ENCODE measurements around the gene FTCDNL1. TPM values are rescaled to one million over a fixed set of nuclear protein-coding genes. Genes with fewer than 3 reads are reported as not detected.
A peak's percentile ranks its signal among the peaks of the same experiment; 100 is the strongest.

FTCDNL1 gene
- total RNA-seq, 1 donor from 2014 or later = 3.3 TPM

DNA sequence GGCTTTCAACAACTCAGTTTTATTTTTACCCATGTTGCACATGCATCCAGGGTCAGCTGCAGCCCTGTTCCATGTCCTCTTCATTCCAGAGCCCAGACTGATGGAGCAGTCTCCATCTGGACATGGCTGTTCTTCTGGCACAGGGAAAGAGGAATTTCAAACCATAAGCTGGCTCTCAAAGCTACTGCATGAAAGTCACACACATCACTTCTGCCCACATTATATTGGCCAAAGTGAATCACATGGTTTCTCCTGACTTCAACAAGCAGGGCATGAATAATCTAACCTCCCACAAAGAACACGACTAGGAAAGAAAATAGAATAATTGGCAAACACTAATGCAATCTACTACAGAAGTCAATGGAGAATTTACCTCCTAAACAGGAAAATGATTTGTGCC, 94.2 kb downstream of the FTCDNL1 start:
- ATAC-seq (ENCODE audit: poor library complexity) (no peak), DNase-seq (no peak)
- intact Hi-C loops (cut with DNase I) = no loop called here

DNA sequence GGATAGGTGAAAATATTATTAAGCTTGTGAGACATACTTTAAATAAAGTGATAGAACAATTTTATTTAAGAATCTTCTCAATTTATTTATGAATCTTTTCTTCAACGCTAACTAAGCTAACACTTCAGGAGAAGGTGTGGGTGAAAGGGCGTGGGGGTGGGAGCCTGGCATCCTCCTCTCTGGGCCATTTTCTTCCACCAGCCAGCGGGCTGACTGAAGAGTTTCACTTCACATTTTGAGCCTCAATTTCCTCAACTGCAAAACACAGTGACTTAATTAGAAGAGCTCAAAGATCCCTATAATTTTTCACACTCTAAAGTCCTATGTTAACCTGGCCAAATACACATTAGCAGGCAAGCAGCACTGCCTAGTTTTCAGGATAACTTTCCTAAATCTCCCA, 94.8 kb downstream of the FTCDNL1 start:
- ATAC-seq (ENCODE audit: poor library complexity) = no peak
- intact Hi-C loops (cut with DNase I) = no loop called here
- DNase-seq = no peak

DNA sequence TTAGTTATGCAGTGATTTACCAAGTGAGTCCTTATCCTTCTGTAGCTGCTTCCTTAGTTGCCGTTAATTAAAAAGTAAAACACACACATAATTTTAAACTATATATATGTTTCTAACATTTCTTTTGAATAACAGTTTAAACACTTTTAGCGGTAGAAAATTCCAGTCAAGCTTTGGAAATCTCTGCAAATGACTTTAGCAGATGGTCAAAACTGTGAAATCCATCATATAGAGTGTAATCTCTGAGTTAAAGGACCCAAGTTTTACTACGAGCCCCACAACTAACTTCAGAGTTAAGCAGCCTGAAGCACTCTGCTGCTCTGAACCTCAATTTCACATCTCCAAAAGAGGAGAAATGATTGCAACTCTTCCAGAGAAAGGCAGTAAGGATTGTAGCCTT, 96.2 kb downstream of the FTCDNL1 start:
- DNase-seq (no peak), ATAC-seq (ENCODE audit: poor library complexity) (no peak)
- intact Hi-C loops (cut with DNase I) = no loop called here

DNA sequence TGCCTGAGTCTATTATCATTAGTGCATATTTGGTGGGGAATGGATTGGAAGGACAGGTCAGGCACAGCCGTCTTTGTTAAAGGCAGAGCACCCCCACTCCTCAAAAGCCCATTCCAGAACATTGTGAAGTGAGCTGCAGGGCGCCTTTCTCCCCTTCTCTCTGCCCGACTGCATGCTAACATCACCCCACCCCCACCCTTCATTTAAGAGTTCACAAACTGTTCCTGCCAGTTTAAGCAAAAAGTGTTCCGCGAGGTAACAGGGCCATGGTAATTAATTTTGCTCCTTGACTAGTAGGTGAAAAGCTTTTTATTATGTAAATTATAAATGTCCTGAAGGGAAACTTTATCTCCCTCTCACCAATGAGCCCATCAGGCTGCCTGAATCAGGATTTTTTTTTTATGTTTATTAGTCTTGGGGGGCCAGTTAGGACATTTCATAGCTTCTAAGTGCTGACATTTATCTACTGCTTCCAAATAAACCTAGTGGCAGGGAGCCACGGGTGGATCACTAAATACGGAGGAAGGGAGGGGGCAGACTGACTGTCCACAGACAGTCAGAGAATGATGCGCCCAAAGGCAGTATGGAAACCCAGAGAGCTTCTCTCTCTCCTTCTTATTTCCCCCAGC, 99.4 kb downstream of the FTCDNL1 start:
- intact Hi-C loops (cut with DNase I) = no loop called here
- no peak for ATAC-seq (ENCODE audit: poor library complexity)
- no peak for DNase-seq

DNA sequence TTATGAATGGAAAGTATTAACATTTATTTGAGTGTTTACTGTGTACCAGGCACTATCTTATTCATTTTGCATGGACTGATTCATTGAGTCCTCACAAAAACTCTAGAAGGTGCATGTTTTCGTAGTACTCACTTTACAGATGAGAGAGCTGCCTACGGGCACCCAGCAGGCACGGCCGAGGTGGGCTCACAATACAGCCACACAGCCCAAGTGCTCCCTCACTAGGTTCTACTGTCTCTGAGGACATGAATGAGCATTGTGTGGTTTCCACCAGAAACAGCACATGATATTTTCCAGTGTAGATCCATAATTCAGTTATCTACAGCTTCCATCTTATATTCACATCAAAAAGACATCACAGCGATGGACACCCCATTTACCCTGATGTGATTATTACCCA, 101.4 kb downstream of the FTCDNL1 start:
- no peak for DNase-seq
- intact Hi-C loops (cut with DNase I) = no loop called here
- ATAC-seq (ENCODE audit: poor library complexity) = no peak

DNA sequence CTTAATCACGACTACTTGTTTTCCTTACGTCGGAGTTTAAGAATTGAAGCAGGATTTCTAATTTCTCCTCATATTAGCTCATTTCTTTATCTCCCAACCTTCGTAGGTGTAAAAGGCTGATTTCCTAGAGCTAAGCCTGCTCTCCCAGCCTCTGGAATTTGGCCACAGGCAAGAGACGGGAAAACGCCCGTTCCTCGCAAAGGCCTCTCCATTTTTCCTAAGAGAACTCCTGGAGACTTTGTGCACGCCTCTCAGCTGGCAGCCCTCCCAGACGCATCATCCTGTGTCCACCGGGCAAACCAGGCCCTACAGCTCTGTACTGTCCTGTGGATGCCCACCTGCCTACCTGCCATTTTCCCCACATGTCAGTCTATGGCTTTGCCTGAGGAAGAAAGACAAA, 106.3 kb downstream of the FTCDNL1 start:
- DNase-seq (no peak), ATAC-seq (ENCODE audit: poor library complexity) (no peak)
- intact Hi-C loops (cut with DNase I) = no loop called here

DNA sequence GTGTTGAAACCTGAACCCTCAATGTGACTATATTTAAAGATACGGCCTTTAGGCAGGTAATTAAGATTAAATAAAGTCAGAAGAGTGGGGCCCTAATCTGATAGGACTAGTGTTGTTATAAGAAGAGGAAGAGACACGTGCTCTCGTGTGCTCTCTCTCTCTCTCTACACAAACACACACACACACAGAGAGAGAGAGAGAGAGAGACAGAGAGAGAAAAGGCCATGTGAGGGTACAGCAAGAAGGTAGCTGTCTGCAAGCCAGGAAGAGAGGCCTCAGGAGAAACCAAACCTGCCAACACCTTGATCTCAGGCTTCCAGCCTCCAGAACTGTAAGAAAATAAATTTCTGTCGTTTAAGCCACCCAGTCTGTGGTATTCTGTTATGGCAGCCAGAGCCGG, 106.7 kb downstream of the FTCDNL1 start:
- intact Hi-C loops (cut with DNase I) = no loop called here
- no peak for DNase-seq
- no peak for ATAC-seq (ENCODE audit: poor library complexity)

DNA sequence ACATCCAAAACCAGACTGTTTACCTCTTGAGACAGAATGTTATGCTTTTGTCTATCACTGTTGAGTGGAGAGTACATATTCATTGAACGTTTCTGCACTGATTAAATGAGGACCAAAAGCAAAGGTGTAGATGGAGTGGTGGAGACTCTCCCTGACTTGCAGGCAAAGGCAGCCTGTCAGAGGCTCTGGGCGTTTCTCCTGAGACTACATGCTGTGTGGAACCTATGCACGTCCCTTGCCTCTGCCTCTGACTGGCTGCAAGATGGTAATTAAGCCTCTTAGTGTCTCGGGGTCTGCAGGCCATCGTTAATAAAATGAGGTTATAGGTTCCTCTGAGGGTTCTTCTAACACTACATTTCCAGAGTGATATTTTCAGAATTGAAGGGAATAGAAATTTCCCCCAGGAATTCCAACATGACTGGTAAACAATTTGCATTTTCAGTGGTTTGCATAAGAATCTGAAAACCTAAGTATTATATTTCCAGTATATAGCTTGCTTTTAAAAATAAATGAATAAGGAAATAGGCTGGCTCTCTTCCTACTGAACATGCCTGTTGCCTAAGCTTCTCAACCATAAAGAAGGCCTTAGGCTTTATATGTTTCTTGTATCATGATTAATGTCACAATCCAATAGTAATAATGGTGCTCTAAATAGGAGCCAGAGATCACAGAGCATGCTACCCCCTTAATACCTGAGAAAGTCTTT, 107.4 kb downstream of the FTCDNL1 start:
- intact Hi-C loops (cut with DNase I) = no loop called here
- no peak for ATAC-seq (ENCODE audit: poor library complexity)
- no peak for DNase-seq

DNA sequence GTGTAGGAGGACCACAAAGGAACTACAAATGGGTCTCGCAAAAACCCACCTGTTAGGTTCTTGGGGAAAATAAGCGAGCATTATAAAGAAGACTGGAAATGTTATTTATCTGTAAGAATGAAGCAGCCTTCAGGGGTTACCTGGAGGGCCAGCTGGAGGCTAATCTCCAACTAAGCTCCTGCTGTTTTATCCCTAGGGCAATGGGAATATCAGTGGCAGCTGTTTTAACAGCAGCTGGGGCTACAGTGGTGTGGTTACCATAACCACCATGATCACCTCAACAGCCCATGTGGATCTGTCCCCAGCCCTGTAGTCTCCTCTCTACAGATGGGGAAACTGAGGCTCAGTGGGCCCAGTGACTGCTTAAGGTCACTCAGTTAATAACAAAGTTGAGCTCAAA, 108.1 kb downstream of the FTCDNL1 start:
- ATAC-seq (ENCODE audit: poor library complexity) (no peak), DNase-seq (no peak)
- intact Hi-C loops (cut with DNase I) = no loop called here

DNA sequence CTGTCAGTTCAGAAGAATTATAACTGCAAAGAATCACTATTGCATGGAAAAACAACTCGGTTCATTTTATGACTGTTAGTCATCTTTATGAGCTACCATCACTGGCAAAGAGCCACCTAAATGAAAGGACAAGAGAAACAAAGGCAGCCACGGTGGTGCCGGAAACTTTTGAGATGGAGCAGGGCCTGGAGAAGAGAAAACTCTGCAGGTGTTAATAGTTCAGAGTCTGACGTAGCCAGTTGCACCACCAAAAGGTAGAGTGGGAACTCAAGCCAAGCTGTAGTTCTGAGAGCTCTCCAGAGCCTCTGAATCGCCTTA, 110.9 kb downstream of the FTCDNL1 start:
- intact Hi-C loops (cut with DNase I) = no loop called here
- ATAC-seq (ENCODE audit: poor library complexity) (no peak), DNase-seq (no peak)

DNA sequence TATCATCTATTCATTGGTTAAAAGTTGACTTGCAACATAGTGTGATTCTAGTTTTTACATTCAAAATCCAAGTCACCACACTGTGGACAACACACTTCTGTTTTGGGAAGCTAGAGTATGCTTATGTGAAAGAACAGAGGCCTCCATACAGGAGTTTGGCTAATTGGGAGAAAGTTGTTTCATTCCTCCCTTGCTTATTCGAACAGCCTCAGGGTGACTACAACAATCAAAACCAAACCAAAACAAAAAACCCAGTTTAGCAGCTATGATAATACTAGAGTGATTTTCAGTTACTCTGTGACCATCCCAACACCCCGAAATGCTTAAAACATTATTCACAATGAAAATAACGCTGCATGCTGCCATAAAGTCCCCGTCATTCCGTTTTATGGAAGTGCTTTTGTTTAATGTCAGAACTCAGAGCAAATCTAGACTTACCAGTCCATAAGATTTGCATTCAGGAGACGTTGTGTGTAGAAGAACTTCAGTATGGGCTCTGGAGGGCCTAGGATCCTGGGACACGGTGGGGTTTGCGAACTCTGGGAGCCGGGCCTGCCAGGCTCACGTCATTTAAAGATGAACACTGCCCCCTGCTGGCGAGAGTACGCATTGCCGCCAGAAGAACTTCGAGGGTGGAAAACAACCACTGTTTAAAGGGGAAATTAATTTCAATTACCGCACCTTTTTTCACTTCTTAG, 111.4 kb downstream of the FTCDNL1 start:
- peak; percentile 71 for ATAC-seq (ENCODE audit: poor library complexity)
- intact Hi-C loops (cut with DNase I) = loop anchor here (5.0 kb wide), 1 partner anchor 1427 kb away; no protein-coding TSS in a partner anchor
- peak; percentile 80 for DNase-seq

DNA sequence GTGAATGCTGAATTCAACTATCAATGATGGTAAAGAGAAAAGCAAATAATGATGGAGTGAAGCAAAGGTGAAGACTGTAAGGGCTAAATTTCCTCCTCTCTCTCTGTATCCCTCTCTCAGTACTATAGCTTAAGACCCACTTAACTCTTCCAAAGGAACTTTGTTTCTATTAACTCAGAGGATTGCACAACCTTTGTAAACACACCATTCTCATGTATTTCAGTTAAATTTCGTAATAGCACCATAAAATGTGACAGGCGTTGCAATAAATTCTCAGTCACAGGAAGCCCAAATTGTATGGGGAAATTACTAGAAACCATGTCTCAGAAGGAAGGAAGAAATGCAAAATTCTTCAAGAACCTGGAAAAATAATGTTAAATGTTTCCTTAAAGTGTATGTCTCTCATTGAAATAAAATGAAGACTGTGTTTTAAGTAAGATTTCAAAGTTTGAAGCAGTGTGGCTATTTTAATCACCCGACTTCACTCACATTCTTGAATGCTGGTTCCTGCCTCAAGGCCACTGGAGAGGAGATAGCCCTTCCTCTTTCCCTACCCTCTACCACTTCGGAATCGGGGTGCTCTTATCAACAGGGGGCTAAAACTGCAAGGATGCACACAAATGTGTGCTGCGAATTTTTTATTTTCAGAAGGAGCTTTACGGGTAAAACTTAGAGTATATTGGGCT, 112.1 kb downstream of the FTCDNL1 start:
- DNase-seq (no peak), ATAC-seq (ENCODE audit: poor library complexity) (peak; percentile 39)
- intact Hi-C loops (cut with DNase I) = loop anchor here (5.0 kb wide), 1 partner anchor 1427 kb away; no protein-coding TSS in a partner anchor

DNA sequence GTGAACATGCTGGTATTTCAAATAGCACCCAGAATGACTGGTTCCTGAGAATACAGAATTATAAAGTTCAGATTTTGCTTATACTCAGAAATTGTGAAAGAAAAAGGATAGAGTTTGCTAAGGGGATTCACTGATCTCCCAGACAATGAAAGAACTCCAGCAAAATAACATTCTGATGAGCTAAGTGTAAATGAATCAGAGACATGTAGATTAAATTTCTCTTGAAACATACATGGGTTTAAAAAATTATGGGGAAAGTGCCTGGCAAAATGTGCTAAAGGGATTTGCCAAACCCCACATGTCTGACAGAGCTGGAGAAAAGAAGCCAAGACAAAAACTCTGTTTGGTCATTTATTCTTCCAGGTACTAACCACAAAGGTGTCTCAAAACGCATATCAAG, 116.3 kb downstream of the FTCDNL1 start:
- ATAC-seq (ENCODE audit: poor library complexity) (no peak), DNase-seq (no peak)
- intact Hi-C loops (cut with DNase I) = loop anchor here (5.0 kb wide), 1 partner anchor 1422 kb away; no protein-coding TSS in a partner anchor

DNA sequence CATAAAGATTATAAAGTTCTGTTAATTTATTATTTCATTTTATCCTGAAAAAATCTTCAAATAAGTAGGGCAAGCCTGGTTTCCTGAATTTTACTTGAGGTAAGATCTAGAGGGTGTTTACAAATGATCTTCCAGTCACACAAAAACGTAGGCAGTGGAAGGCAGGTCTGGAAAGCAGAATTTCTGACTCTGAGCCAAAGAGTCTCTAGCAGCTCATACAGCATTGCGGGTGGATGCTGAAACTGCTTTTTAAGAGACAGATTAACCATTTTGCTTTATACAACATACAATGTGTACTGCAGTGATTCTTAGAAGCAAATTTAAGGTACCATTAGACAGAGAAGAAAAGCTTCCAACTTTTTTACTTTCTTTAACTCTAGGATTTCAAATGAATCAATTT, 117.0 kb downstream of the FTCDNL1 start:
- intact Hi-C loops (cut with DNase I) = no loop called here
- DNase-seq = no peak
- ATAC-seq (ENCODE audit: poor library complexity) = no peak

DNA sequence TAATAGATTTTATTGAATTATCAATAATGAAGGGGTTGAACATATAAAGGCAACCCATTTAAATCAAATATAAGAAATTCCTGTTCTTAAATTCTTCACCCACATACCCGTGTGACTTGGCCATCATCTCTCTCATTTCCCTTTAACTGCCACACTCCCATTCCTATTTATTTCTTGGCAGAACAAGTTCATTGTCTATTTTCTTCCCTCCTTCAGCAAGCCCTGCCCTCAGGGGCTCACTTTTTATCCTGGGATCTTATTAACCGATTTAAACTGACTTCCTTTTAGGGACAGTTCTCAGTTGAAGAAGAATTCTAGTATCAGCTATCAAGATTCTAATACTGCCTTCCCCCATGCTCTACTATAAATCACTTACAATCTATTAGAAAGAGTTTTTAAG, 123.2 kb downstream of the FTCDNL1 start:
- intact Hi-C loops (cut with DNase I) = no loop called here
- DNase-seq (no peak), ATAC-seq (ENCODE audit: poor library complexity) (no peak)

DNA sequence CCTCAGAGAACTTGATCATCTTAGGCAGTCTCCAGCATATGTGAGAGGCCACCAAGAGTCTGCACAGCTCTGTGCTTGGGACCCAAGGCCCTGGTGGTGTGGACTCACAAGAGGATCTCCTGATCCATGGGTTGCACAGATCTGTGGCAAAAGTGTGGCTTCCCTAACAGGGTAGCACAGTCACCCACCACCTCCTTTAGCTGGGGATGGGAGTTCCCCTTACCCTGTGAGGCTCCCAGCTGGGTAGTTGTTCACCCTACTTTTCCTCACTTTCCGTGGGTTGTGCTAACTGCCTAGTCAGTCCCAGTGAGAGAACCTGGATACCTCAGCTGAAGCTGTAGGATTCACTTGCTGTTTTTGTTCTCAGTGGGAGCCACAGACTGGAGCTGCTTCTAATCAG, 123.7 kb downstream of the FTCDNL1 start:
- no peak for DNase-seq
- intact Hi-C loops (cut with DNase I) = no loop called here
- no peak for ATAC-seq (ENCODE audit: poor library complexity)

DNA sequence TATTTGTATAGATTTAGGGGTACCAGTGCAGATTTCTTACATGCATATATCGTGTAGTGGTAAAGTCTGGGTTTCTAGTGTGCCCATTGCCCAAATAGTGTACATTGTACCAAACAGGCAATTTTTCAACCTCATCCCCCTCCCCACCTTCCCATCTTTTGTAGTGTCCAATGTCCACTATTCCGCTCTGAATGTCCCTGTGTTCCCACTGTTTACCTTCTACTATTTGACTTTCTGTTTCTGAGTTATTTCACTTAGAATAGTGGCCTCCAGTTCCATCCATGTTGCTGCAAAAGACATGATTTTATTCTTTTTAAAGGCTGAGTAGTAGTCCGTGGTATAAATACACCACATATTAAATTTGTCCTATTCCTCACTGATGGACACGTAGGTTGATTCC, 132.9 kb downstream of the FTCDNL1 start:
- DNase-seq (no peak), ATAC-seq (ENCODE audit: poor library complexity) (no peak)
- intact Hi-C loops (cut with DNase I) = no loop called here

DNA sequence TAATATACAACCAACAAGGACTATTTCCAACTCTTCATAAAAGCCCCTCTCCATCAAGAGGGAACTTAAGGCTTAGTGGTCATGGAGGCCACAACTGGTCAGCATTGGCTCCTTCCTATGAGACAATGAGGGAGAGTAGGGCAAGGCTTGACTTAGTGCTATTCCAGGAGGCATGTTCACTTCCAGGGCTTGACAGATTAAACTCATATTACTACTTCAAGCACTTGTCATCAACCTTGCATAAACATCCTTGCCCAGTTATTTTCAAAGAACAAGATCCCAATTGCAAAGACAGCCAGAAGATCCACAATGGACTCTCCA, 133.4 kb downstream of the FTCDNL1 start:
- intact Hi-C loops (cut with DNase I) = no loop called here
- DNase-seq (no peak), ATAC-seq (ENCODE audit: poor library complexity) (no peak)

DNA sequence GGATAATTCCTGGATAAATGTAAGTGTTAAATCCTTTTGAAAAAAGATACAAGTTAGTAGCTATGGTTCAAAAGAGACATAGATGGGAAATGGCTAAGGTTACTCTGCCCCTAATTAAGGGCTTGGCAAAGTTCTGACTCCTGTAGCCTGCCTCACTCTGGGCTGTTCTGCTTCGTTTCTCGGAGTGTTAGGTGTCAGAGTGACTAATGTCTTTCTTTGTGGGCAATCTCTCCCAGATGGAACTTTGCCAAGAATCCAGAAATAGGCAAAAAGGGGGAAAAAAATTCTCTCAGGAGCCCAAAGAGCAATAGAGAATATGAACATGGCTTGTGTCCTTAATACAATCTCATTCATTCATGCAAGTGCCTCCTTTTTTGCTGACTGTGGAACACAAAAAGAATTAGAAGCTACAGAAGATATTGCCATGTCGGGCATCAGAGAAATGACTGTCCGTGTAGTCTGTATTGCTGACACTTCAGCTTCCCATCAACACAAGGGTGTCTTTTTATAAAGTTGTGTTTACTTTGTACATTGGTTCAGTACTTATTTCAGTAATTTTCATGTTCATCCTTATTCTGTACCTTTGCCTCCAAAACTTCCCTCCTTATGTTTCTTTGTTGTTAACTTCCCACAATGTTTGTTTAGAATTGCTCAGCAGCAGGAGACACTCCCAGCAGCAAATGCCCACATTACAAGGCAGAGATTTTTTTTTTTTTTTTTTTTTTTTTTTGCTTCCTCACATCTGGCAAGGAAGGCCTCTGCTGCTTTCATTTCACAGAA, 134.0 kb downstream of the FTCDNL1 start:
- intact Hi-C loops (cut with DNase I) = no loop called here
- ATAC-seq (ENCODE audit: poor library complexity) (no peak), DNase-seq (no peak)

All from Right ventricle myocardium superior (tissue), 1 donor.